Measurements from ENCODE around the gene TTR. TPM values are rescaled to one million over a fixed set of nuclear protein-coding genes. Genes with fewer than 3 reads are reported as not detected.

TTR gene
- total RNA-seq, 4 donors from 2014 or later = 0.33 to 1.2 TPM; not detected in 2

DNA sequence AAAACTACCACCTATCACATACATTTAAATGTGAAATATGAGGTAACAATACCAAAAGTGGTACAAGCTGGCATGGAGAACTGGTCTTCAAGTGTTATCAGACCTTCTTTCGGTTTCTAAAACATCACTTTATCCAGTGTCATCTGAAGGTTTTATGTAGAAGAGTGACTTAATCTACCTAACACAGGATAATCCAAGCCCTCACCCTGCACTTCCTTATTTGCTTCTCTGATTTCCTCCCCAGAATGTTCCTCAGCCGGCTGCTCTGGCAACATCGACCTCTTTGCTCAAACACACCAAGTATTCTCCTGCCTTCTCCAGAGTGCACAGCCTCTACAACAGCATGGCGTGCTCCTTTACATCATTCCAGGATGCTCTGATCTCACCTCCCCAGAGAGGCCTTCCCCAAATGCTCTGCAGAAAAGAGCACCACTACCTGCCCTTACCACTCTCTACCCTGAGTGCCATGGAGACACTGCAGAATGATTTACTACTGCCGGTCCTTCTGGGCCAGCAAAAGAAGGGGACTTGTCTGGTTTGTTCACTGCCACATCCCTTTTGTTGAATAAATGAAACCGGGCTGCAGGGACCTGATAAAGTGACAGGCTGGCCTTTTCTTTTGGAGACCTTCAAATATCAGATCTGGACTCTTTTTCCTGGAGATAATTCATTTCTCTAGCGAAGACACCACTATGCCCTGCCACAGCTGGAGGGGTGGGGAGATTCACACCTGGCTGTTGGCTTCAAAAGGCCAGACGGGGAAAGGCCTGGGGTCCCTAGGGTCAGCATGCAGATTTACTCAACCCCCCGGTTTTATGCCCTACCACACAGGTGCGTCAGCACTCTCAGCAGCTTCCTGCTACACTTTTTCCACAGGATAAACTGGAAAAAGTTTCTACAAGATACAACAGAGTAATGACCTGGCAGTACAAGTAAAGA lies 42.0 kb downstream of the TTR start:
- TF ChIP-seq POLR2A (IDR thresholded peaks at IDR 0.05; ENCODE audit: low read depth) = no peak
- TF ChIP-seq POLR2AphosphoS5 (IDR thresholded peaks at IDR 0.05) = no peak
- no peak for TF ChIP-seq EP300 (IDR thresholded peaks at IDR 0.05)
- TF ChIP-seq, protein P1, sequence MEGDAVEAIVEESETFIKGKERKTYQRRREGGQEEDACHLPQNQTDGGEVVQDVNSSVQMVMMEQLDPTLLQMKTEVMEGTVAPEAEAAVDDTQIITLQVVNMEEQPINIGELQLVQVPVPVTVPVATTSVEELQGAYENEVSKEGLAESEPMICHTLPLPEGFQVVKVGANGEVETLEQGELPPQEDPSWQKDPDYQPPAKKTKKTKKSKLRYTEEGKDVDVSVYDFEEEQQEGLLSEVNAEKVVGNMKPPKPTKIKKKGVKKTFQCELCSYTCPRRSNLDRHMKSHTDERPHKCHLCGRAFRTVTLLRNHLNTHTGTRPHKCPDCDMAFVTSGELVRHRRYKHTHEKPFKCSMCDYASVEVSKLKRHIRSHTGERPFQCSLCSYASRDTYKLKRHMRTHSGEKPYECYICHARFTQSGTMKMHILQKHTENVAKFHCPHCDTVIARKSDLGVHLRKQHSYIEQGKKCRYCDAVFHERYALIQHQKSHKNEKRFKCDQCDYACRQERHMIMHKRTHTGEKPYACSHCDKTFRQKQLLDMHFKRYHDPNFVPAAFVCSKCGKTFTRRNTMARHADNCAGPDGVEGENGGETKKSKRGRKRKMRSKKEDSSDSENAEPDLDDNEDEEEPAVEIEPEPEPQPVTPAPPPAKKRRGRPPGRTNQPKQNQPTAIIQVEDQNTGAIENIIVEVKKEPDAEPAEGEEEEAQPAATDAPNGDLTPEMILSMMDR (IDR thresholded peaks at IDR 0.05) = no peak
- Histone ChIP-seq H3K36me3 (peaks cover 0 to 9% (median 4%) of the 10 kb centered on the region in 4 donors), H3K27ac (replicated peaks in 1 of 4) (no peak overlapping the region), H3K9me3 (no peaks in the 10 kb centered on the region), H3K4me1 (no peaks in the 10 kb centered on the region), H3K4me3 (no peak overlapping the region), H3K27me3 (no peaks in the 10 kb centered on the region)
- WGBS = 77% methylated on average over 10 of the region's 10 CpGs
- intact Hi-C loops (cut with DNase I) = no loop called here
- DNase-seq (ENCODE audit: extremely low spot score) = no peak

- intact Hi-C loops (cut with DNase I) = no loop called here
- WGBS = 73% methylated on average over 3 of the region's 3 CpGs
- H3K4me3 ChIP-seq = no peak overlapping the region
- no peak overlapping the region for H3K27ac ChIP-seq (replicated peaks in 1 of 4)
- no peaks in the 10 kb centered on the region for H3K27me3 ChIP-seq
- DNase-seq (ENCODE audit: extremely low spot score) = no peak
- no peaks in the 10 kb centered on the region for H3K4me1 ChIP-seq
- TF ChIP-seq, protein P1 (IDR thresholded peaks at IDR 0.05) = no peak
- TF ChIP-seq POLR2AphosphoS5 (IDR thresholded peaks at IDR 0.05) (no peak), POLR2A (IDR thresholded peaks at IDR 0.05; ENCODE audit: low read depth) (no peak), EP300 (IDR thresholded peaks at IDR 0.05) (no peak)
- no peaks in the 10 kb centered on the region for H3K9me3 ChIP-seq
- peaks cover 0 to 9% (median 4%) of the 10 kb centered on the region in 4 donors for H3K36me3 ChIP-seq
These were observed 42.6 kb downstream of the TTR start for GRCh38 chr18:31634331-31634713.

DNA sequence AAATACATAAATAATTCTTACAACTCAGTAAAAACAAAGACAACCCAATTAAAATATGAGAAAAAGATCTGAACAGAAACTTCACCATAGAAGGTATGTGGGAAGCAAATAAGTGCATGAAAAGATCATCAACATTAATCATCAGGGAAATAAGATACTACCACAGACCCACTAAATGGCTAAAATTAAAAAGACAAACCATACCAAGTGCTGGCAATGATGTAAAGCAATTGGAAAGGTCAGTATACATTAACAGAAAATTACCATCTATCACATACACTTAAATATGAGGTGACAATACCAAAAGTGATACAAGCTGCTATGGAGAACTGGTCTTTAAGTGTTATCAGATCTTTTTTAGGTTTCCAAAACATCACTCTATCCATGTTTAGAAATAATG lies 44.7 kb downstream of the TTR start:
- H3K36me3 ChIP-seq = peaks cover 0 to 4% (median 0%) of the 10 kb centered on the region in 4 donors
- intact Hi-C loops (cut with DNase I) = no loop called here
- H3K4me3 ChIP-seq = no peak overlapping the region
- no peaks in the 10 kb centered on the region for H3K27me3 ChIP-seq
- no peak for DNase-seq (ENCODE audit: extremely low spot score)
- H3K27ac ChIP-seq (replicated peaks in 1 of 4) = no peak overlapping the region
- TF ChIP-seq EP300 (IDR thresholded peaks at IDR 0.05) (no peak), POLR2A (IDR thresholded peaks at IDR 0.05; ENCODE audit: low read depth) (no peak), POLR2AphosphoS5 (IDR thresholded peaks at IDR 0.05) (no peak)
- TF ChIP-seq, protein P1 (IDR thresholded peaks at IDR 0.05) = no peak
- H3K4me1 ChIP-seq = peaks cover 0 to 2% (median 0%) of the 10 kb centered on the region in 4 donors
- no peaks in the 10 kb centered on the region for H3K9me3 ChIP-seq

DNA sequence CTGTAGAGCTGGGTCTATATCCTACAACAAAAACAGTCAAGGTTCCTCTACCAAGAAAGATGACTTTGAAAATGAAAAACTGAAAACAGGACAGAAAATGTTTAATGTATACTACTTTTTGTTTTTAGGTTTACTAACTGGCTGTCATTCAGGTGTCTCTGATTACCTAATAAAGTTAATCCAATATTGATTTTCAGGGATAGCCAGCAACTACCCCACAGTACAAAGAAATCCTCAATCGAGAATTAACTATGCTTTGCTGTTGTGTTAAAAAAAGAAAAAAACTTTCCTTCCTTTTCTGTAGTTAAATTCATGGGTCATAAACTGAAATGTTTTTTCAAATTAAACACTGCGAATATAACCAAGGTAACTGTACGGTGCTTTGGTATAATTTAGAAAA lies 45.8 kb downstream of the TTR start:
- no peak for TF ChIP-seq EP300 (IDR thresholded peaks at IDR 0.05)
- no peak for TF ChIP-seq POLR2A (IDR thresholded peaks at IDR 0.05; ENCODE audit: low read depth)
- TF ChIP-seq, protein P1 (IDR thresholded peaks at IDR 0.05) = no peak
- 74% methylated on average over 3 of the region's 3 CpGs for WGBS
- peaks cover 0 to 12% (median 3%) of the 10 kb centered on the region in 4 donors for H3K4me1 ChIP-seq
- DNase-seq (ENCODE audit: extremely low spot score) = no peak
- peaks cover 0 to 4% (median 0%) of the 10 kb centered on the region in 4 donors for H3K36me3 ChIP-seq
- no peak overlapping the region for H3K27ac ChIP-seq (replicated peaks in 1 of 4)
- no peak overlapping the region for H3K4me3 ChIP-seq
- H3K27me3 ChIP-seq = no peaks in the 10 kb centered on the region
- H3K9me3 ChIP-seq = no peaks in the 10 kb centered on the region
- intact Hi-C loops (cut with DNase I) = no loop called here
